ENCODE measurements around the gene DNAJB5.

DNA sequence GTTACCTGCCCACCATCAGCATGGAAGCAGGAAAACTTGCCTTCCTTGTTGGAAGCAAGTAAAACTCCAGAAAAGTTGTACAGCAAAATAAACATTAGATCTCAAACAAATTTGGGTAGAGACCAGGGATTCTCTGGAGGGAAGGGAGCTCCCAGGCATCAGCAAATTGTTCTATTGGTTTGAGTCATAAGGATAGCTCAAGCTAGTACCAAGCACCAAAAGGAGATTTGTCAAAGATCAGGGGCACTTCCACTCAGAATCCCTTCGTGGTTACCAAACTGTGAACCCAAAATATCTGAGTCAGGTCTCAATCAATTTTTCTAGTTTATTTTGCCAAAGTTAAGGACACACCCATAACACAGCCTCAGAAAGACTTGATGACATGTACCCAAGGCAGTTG is 37.8 kb downstream of the DNAJB5 start:
- TF ChIP-seq, protein P1, sequence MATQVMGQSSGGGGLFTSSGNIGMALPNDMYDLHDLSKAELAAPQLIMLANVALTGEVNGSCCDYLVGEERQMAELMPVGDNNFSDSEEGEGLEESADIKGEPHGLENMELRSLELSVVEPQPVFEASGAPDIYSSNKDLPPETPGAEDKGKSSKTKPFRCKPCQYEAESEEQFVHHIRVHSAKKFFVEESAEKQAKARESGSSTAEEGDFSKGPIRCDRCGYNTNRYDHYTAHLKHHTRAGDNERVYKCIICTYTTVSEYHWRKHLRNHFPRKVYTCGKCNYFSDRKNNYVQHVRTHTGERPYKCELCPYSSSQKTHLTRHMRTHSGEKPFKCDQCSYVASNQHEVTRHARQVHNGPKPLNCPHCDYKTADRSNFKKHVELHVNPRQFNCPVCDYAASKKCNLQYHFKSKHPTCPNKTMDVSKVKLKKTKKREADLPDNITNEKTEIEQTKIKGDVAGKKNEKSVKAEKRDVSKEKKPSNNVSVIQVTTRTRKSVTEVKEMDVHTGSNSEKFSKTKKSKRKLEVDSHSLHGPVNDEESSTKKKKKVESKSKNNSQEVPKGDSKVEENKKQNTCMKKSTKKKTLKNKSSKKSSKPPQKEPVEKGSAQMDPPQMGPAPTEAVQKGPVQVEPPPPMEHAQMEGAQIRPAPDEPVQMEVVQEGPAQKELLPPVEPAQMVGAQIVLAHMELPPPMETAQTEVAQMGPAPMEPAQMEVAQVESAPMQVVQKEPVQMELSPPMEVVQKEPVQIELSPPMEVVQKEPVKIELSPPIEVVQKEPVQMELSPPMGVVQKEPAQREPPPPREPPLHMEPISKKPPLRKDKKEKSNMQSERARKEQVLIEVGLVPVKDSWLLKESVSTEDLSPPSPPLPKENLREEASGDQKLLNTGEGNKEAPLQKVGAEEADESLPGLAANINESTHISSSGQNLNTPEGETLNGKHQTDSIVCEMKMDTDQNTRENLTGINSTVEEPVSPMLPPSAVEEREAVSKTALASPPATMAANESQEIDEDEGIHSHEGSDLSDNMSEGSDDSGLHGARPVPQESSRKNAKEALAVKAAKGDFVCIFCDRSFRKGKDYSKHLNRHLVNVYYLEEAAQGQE (IDR thresholded peaks at IDR 0.05): no peak
- TF ChIP-seq, protein P2, sequence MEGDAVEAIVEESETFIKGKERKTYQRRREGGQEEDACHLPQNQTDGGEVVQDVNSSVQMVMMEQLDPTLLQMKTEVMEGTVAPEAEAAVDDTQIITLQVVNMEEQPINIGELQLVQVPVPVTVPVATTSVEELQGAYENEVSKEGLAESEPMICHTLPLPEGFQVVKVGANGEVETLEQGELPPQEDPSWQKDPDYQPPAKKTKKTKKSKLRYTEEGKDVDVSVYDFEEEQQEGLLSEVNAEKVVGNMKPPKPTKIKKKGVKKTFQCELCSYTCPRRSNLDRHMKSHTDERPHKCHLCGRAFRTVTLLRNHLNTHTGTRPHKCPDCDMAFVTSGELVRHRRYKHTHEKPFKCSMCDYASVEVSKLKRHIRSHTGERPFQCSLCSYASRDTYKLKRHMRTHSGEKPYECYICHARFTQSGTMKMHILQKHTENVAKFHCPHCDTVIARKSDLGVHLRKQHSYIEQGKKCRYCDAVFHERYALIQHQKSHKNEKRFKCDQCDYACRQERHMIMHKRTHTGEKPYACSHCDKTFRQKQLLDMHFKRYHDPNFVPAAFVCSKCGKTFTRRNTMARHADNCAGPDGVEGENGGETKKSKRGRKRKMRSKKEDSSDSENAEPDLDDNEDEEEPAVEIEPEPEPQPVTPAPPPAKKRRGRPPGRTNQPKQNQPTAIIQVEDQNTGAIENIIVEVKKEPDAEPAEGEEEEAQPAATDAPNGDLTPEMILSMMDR (IDR thresholded peaks at IDR 0.05; ENCODE audit: low read depth, low read length, missing input control): no peak
- TF ChIP-seq JUND (IDR thresholded peaks at IDR 0.05): no peak
- TF ChIP-seq, protein P3, sequence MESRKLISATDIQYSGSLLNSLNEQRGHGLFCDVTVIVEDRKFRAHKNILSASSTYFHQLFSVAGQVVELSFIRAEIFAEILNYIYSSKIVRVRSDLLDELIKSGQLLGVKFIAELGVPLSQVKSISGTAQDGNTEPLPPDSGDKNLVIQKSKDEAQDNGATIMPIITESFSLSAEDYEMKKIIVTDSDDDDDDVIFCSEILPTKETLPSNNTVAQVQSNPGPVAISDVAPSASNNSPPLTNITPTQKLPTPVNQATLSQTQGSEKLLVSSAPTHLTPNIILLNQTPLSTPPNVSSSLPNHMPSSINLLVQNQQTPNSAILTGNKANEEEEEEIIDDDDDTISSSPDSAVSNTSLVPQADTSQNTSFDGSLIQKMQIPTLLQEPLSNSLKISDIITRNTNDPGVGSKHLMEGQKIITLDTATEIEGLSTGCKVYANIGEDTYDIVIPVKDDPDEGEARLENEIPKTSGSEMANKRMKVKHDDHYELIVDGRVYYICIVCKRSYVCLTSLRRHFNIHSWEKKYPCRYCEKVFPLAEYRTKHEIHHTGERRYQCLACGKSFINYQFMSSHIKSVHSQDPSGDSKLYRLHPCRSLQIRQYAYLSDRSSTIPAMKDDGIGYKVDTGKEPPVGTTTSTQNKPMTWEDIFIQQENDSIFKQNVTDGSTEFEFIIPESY (IDR thresholded peaks at IDR 0.05): no peak
- TF ChIP-seq, protein P4, sequence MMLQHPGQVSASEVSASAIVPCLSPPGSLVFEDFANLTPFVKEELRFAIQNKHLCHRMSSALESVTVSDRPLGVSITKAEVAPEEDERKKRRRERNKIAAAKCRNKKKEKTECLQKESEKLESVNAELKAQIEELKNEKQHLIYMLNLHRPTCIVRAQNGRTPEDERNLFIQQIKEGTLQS (IDR thresholded peaks at IDR 0.05): no peak
- no peak for TF ChIP-seq NR2F2 (IDR thresholded peaks at IDR 0.05)
- TF ChIP-seq RAD21 (IDR thresholded peaks at IDR 0.05): no peak
- no peak for TF ChIP-seq YY1 (IDR thresholded peaks at IDR 0.05)
- TF ChIP-seq, protein P5, sequence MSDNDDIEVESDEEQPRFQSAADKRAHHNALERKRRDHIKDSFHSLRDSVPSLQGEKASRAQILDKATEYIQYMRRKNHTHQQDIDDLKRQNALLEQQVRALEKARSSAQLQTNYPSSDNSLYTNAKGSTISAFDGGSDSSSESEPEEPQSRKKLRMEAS (IDR thresholded peaks at IDR 0.05): no peak
